ENCODE results near the gene KIF26A.

Gene KIF26A

GRCh38 chr14:104138098-104138717 lies at the start of gene KIF26A:
KIF26A (plus strand) TSS chr14:104138587; CDS start chr14:104138723, 136 bp downstream.
- no peak for DNase-seq

GRCh38 chr14:104090071-104090748 lies 48.2 kb upstream of the KIF26A start:
- DNase-seq: no peak

GRCh38 chr14:104091061-104091926 lies 47.1 kb upstream of the KIF26A start:
- no peak for DNase-seq

- no peak for DNase-seq
Measured at GRCh38 chr14:104091927-104092771, 46.2 kb upstream of the KIF26A start.

GRCh38 chr14:104092931-104093365 lies 45.4 kb upstream of the KIF26A start:
- no peak for DNase-seq

GRCh38 chr14:104093366-104094055 lies 44.9 kb upstream of the KIF26A start:
- no peak for DNase-seq

- DNase-seq: no peak
Measured at GRCh38 chr14:104094056-104094708, 44.2 kb upstream of the KIF26A start.

- DNase-seq: peak; percentile 63 to 72
Measured at GRCh38 chr14:104094709-104095425, 43.5 kb upstream of the KIF26A start.

GRCh38 chr14:104095426-104096310 lies 42.7 kb upstream of the KIF26A start:
- no peak for DNase-seq

GRCh38 chr14:104096318-104096717 lies 42.1 kb upstream of the KIF26A start:
- DNase-seq: no peak

GRCh38 chr14:104096751-104097700 lies 41.4 kb upstream of the KIF26A start:
- no peak for DNase-seq

- no peak for DNase-seq
Measured at GRCh38 chr14:104098272-104099095, 39.9 kb upstream of the KIF26A start.

GRCh38 chr14:104099096-104100041 lies 39.0 kb upstream of the KIF26A start:
- no peak for DNase-seq

- no peak for DNase-seq
Measured at GRCh38 chr14:104100171-104101085, 38.0 kb upstream of the KIF26A start.

- no peak for DNase-seq
Measured at GRCh38 chr14:104101086-104101621, 37.2 kb upstream of the KIF26A start.
